Stimulated activated naive CD8-positive, alpha-beta T cell treated with anti-CD3 and anti-CD28 coated beads, Interleukin-15, Interleukin-2, amounts not matched to agents 100 ng/mL and 50 ng/mL, for 24 hours (primary cell): ENCODE data around the gene DOCK10.

Experiments used
- H3K27ac Mint-ChIP-seq: one replicate; pipeline ENCODE4 v1.8.0; 2021; ENCODE audit warnings: mild to moderate bottlenecking, mixed read lengths
- H3K27me3 Mint-ChIP-seq: one replicate; pipeline ENCODE4 v1.8.0; 2021; ENCODE audit warnings: mixed read lengths
- H3K36me3 Mint-ChIP-seq: one replicate; pipeline ENCODE4 v1.8.0; 2021; ENCODE audit warnings: low read depth, mixed read lengths
- H3K4me1 Mint-ChIP-seq: one replicate; pipeline ENCODE4 v1.8.0; 2021; ENCODE audit warnings: low read depth, mixed read lengths
- H3K4me3 Mint-ChIP-seq: one replicate; pipeline ENCODE4 v1.8.0; 2021; ENCODE audit warnings: mild to moderate bottlenecking, mixed read lengths
- H3K9me3 Mint-ChIP-seq: one replicate; pipeline ENCODE4 v1.8.0; 2021; ENCODE audit warnings: mixed read lengths

DOCK10 gene

DNA sequence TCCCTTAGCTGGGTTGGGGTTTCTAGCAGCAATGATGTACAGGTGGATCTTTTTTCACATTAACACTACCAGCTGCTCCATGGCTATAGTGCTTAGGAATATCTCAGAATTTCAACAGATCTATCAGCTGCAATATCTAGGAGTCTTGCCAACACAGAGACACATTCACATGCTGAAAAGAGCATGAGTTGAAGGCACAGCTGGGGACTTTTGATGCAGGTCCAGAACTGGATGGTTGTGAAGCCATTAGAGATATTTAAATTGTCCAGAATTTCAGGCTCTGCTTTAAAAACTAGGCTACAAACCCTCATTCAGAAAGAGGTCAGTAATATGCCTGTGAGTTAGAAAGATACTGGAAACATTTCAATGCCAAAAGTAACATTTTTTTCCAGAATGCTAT lies 203.9 kb downstream of the DOCK10 start:
- H3K4me3 Mint-ChIP-seq = no peak overlapping the region
- no peaks in the 10 kb centered on the region for H3K4me1 Mint-ChIP-seq
- no peak overlapping the region for H3K27ac Mint-ChIP-seq

GRCh38 chr2:224837558-224837957 lies 204.7 kb downstream of the DOCK10 start:
- Mint-ChIP-seq H3K27me3 (no peaks in the 10 kb centered on the region), H3K27ac (peak overlapping the region; percentile 49), H3K9me3 (peaks cover 8% of the 10 kb centered on the region), H3K36me3 (peaks cover 85% of the 10 kb centered on the region), H3K4me1 (no peaks in the 10 kb centered on the region), H3K4me3 (no peak overlapping the region)

More for the DNA sequence above, 203.9 kb downstream of the DOCK10 start:
- H3K9me3 Mint-ChIP-seq = peaks cover 8% of the 10 kb centered on the region
- no peaks in the 10 kb centered on the region for H3K27me3 Mint-ChIP-seq
- peaks cover 85% of the 10 kb centered on the region for H3K36me3 Mint-ChIP-seq

DNA sequence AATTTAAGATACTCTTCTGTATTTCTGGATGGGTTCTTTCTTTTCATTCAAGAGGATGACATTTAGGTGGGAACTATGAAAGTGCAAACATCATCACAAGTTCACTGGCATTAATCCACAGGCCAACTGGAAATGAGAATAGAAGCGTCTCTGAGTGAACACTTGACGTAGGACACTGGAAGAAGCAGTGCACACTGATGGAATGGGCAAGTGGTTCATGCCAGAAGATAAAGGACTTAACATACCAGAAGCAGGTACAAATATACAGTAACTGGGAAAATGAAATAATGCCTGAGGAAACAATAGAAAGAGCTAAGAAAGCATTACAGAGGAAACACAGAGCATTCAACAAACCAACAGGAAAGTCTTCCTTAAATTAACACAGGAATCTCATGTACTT lies 205.2 kb downstream of the DOCK10 start:
- Mint-ChIP-seq H3K9me3 (peaks cover 8% of the 10 kb centered on the region), H3K4me3 (no peak overlapping the region), H3K4me1 (no peaks in the 10 kb centered on the region), H3K36me3 (peaks cover 85% of the 10 kb centered on the region), H3K27ac (peak overlapping the region; percentile 49), H3K27me3 (no peaks in the 10 kb centered on the region)

GRCh38 chr2:224836263-224836662 lies 206.0 kb downstream of the DOCK10 start:
- Mint-ChIP-seq H3K4me1 (no peaks in the 10 kb centered on the region), H3K4me3 (no peak overlapping the region), H3K27me3 (no peaks in the 10 kb centered on the region), H3K9me3 (peaks cover 8% of the 10 kb centered on the region), H3K27ac (no peak overlapping the region), H3K36me3 (peaks cover 84% of the 10 kb centered on the region)

- Mint-ChIP-seq H3K36me3 (peaks cover 82% of the 10 kb centered on the region), H3K9me3 (peaks cover 2% of the 10 kb centered on the region), H3K27ac (no peak overlapping the region), H3K4me3 (no peak overlapping the region), H3K4me1 (no peaks in the 10 kb centered on the region), H3K27me3 (no peaks in the 10 kb centered on the region)
These were observed 206.9 kb downstream of the DOCK10 start for GRCh38 chr2:224835405-224835804.

DNA sequence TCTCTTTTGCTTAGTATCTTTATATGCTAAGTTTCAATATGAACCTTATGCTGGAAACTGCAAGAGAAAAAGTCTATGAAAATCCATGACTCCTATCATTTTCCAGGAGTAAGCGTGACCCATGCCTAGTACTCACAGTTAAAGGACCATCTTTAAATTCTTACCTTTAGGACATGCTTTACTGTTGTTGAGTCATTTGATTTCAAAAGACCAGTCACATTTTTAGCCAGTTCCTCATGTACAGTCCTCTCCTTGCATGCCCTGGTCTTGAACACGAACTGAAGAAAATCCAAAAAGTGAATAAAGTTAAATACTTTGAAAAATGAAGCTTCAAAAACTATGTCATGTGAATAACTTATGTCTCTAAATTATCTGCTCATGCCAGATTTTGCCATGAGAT lies 208.3 kb downstream of the DOCK10 start:
- Mint-ChIP-seq H3K27ac (no peak overlapping the region), H3K36me3 (peaks cover 81% of the 10 kb centered on the region)

DNA sequence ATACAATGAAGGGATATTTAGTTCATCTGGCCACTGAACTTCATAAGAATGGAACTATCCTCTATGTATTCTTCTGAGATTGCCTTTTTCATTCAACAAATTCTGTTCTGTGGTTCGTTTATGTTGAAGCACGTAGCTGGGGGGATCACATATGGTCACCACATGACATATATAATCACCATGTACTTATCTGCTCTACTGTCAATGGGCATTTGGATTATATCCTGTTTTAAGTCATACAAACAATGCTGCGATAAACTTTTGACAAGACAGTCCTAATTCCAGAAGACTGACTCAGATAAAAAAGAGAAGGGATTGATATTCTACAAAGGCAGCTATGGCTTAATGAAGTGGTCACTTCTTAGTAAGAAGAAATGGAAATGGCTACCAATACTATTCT lies 210.1 kb downstream of the DOCK10 start:
- H3K27ac Mint-ChIP-seq = no peak overlapping the region
- peaks cover 84% of the 10 kb centered on the region for H3K36me3 Mint-ChIP-seq
- no peaks in the 10 kb centered on the region for H3K9me3 Mint-ChIP-seq
- no peaks in the 10 kb centered on the region for H3K4me1 Mint-ChIP-seq
- H3K4me3 Mint-ChIP-seq = no peak overlapping the region
- no peaks in the 10 kb centered on the region for H3K27me3 Mint-ChIP-seq

More for the DNA sequence above, 208.3 kb downstream of the DOCK10 start:
- Mint-ChIP-seq H3K4me3 (no peak overlapping the region), H3K9me3 (no peaks in the 10 kb centered on the region), H3K27me3 (no peaks in the 10 kb centered on the region), H3K4me1 (no peaks in the 10 kb centered on the region)

GRCh38 chr2:224831530-224831929 lies 210.7 kb downstream of the DOCK10 start:
- H3K36me3 Mint-ChIP-seq = peaks cover 84% of the 10 kb centered on the region
- H3K9me3 Mint-ChIP-seq = no peaks in the 10 kb centered on the region
- no peak overlapping the region for H3K27ac Mint-ChIP-seq
- H3K27me3 Mint-ChIP-seq = no peaks in the 10 kb centered on the region
- no peak overlapping the region for H3K4me3 Mint-ChIP-seq
- H3K4me1 Mint-ChIP-seq = no peaks in the 10 kb centered on the region

- Mint-ChIP-seq H3K36me3 (peaks cover 72% of the 10 kb centered on the region), H3K27ac (no peak overlapping the region), H3K27me3 (no peaks in the 10 kb centered on the region), H3K4me1 (peaks cover 4% of the 10 kb centered on the region), H3K9me3 (no peaks in the 10 kb centered on the region), H3K4me3 (no peak overlapping the region)
These were observed 221.8 kb downstream of the DOCK10 start for GRCh38 chr2:224820283-224820991.

DNA sequence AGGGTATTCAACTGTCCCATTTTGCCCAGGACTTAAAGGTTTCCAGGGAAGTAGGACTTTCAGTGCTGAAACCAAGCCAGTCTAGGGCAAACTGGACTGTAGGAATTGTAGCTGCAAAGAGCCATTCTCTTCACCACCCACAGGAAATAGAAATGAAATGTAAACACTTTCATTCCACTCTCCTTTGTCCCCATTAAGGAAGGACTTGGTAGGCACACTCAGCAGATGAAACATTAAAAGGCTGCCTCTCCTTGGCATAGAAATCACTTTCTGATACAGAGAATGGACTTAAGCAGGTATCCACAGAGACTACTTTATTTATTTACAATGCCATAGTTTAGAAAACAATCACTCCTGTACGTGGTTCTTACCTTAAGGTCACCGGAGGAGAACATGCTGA lies 223.2 kb downstream of the DOCK10 start:
- Mint-ChIP-seq H3K27me3 (no peaks in the 10 kb centered on the region), H3K36me3 (peaks cover 70% of the 10 kb centered on the region), H3K27ac (no peak overlapping the region), H3K4me1 (peaks cover 4% of the 10 kb centered on the region), H3K4me3 (no peak overlapping the region), H3K9me3 (no peaks in the 10 kb centered on the region)

GRCh38 chr2:224817676-224818075 lies 224.6 kb downstream of the DOCK10 start:
- H3K36me3 Mint-ChIP-seq = peaks cover 78% of the 10 kb centered on the region
- no peaks in the 10 kb centered on the region for H3K9me3 Mint-ChIP-seq
- no peaks in the 10 kb centered on the region for H3K27me3 Mint-ChIP-seq
- H3K27ac Mint-ChIP-seq = no peak overlapping the region
- H3K4me3 Mint-ChIP-seq = no peak overlapping the region
- peaks cover 4% of the 10 kb centered on the region for H3K4me1 Mint-ChIP-seq

DNA sequence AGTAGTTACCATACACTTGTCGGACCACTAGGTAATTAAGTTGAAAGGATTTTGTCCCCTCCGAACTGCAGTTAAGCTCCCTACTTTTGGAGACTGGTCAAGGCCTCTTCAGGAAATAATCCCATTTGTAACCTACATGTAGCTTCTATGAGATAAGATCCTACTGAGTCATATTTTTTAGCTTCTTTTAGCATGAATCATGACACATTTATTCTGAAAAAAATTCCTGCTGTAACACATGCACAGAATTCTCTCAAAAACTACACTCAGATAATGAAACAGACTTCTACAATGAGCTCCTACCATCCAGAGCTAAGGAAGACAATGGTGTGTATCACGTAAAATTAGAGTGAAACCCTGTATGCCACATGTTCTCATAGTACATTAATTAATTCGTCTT lies 225.5 kb downstream of the DOCK10 start:
- no peak overlapping the region for H3K27ac Mint-ChIP-seq
- peaks cover 78% of the 10 kb centered on the region for H3K36me3 Mint-ChIP-seq
- H3K27me3 Mint-ChIP-seq = no peaks in the 10 kb centered on the region
- H3K4me1 Mint-ChIP-seq = no peaks in the 10 kb centered on the region
- H3K9me3 Mint-ChIP-seq = no peaks in the 10 kb centered on the region
- no peak overlapping the region for H3K4me3 Mint-ChIP-seq

GRCh38 chr2:224813578-224813977 lies 228.7 kb downstream of the DOCK10 start:
- Mint-ChIP-seq H3K36me3 (peaks cover 75% of the 10 kb centered on the region), H3K4me1 (no peaks in the 10 kb centered on the region), H3K27me3 (no peaks in the 10 kb centered on the region), H3K9me3 (no peaks in the 10 kb centered on the region), H3K27ac (no peak overlapping the region), H3K4me3 (no peak overlapping the region)

DNA sequence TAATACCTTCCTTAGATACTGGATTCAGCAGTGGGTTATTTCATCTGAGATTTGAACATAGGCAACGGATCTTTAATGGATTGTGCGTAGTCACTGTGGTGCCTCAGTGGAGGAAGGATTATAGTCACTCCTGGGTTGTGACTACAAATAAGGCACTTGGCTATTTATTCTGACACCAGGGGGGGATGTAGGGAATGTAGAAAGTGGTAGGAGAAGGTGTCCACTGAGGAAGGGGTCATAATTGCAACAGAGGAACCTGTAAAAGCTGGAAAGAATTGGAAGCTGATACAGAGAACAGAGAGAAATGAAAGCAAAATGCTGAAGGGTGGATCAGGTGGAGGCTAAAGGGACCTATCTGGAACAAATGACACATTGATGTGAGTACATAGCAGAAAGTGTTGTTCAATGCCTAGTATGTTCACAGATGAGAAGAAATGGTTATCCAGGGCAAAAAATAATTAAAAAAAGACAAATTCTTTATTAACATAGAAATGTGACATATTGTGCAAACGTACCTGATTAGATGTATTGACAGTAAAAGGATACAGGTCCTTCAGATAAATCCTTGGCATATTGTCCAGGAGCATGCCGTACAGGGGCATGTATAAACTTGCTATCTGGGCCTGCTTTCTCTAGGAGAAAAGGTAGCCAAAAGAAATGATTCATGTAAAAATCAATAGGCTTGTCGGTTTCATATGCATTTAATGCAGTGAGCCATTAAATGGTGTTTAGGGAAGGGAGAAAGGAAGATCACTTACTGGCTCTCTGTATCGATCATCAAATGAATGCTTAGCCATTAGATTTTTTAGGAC lies 234.9 kb downstream of the DOCK10 start:
- Mint-ChIP-seq H3K27ac (peak overlapping the region; percentile 10), H3K36me3 (peaks cover 80% of the 10 kb centered on the region)

GRCh38 chr2:224803930-224804329 lies 238.3 kb downstream of the DOCK10 start:
- no peaks in the 10 kb centered on the region for H3K4me1 Mint-ChIP-seq
- no peak overlapping the region for H3K4me3 Mint-ChIP-seq
- H3K36me3 Mint-ChIP-seq = peaks cover 90% of the 10 kb centered on the region
- H3K9me3 Mint-ChIP-seq = no peaks in the 10 kb centered on the region
- no peaks in the 10 kb centered on the region for H3K27me3 Mint-ChIP-seq
- H3K27ac Mint-ChIP-seq = peak overlapping the region; percentile 21

More for the DNA sequence above, 234.9 kb downstream of the DOCK10 start:
- H3K9me3 Mint-ChIP-seq = no peaks in the 10 kb centered on the region
- no peaks in the 10 kb centered on the region for H3K27me3 Mint-ChIP-seq
- H3K4me3 Mint-ChIP-seq = no peak overlapping the region
- H3K4me1 Mint-ChIP-seq = no peaks in the 10 kb centered on the region
